ENCODE results near the gene TCOF1.

GRCh38 chr5:150438873-150439546 is 81.5 kb downstream of the TCOF1 start:
- no peak for TF ChIP-seq POLR2A (IDR thresholded peaks at IDR 0.05; ENCODE audit: low read length)
- no peak for TF ChIP-seq GATA1 (IDR thresholded peaks at IDR 0.05; ENCODE audit: low read depth, low read length)

Data from erythroblast (primary cell).